SH-SY5Y (cell line): Measurements from ENCODE around the gene KCTD13.

Source experiments
- GATA2 ChIP-seq: IDR thresholded peaks from 2 replicates; pipeline ENCODE4 v1.6.1; 2011; ENCODE audit warnings: mild to moderate bottlenecking, low read depth, low read length
- GATA3 ChIP-seq: IDR thresholded peaks from 2 replicates; pipeline ENCODE4 v1.6.1; 2011; ENCODE audit warnings: low read depth, mild to moderate bottlenecking, low read length, moderate library complexity

GRCh38 chr16:29922326-29922725 lies 3.7 kb downstream of the KCTD13 start:
- TF ChIP-seq GATA3, result no peak
- no peak for TF ChIP-seq GATA2
